Osteoblast (primary cell): Measurements from ENCODE around the gene CHST15. TPM values are rescaled to one million over a fixed set of nuclear protein-coding genes. Genes with fewer than 3 reads are reported as not detected.

Experiments
- DNase-seq: peaks from one replicate; pipeline ENCODE4 v3.0.0; 2011; ENCODE audit warnings: low spot score, mixed read lengths; ENCODE audit not compliant: insufficient read length; ENCODE audit errors: missing footprints
- H2AFZ ChIP-seq: 2 replicates; pipeline ENCODE4 v1.6.0; 2011; ENCODE audit warnings: mild to moderate bottlenecking, low read length
- H3K27ac ChIP-seq: 2 replicates; pipeline ENCODE4 v1.5.1; 2011; ENCODE audit warnings: mild to moderate bottlenecking, low read depth, low read length, moderate library complexity
- H3K27me3 ChIP-seq: 2 replicates; pipeline ENCODE4 v1.6.0; 2012; ENCODE audit warnings: mild to moderate bottlenecking, control low read depth, inconsistent platforms, low read length, moderate library complexity; ENCODE audit not compliant: insufficient read depth
- H3K36me3 ChIP-seq: 2 replicates; pipeline ENCODE4 v1.5.1; 2011; ENCODE audit warnings: mild to moderate bottlenecking, low read length, control low read depth, moderate library complexity; ENCODE audit not compliant: insufficient read depth
- H3K4me1 ChIP-seq: 2 replicates; pipeline ENCODE4 v1.5.1; 2011; ENCODE audit warnings: mild to moderate bottlenecking, low read length, control low read depth, moderate library complexity; ENCODE audit not compliant: insufficient read depth
- H3K4me2 ChIP-seq: 2 replicates; pipeline ENCODE4 v1.6.0; 2011; ENCODE audit warnings: mild to moderate bottlenecking, low read length; ENCODE audit not compliant: insufficient read depth
- H3K4me3 ChIP-seq: fragments of 200-600 bp; sonication (generic); 3 replicates; pipeline ENCODE4 v1.5.1; 2012; ENCODE audit warnings: mild to moderate bottlenecking, low read length, inconsistent platforms; ENCODE audit not compliant: insufficient read depth
- H3K79me2 ChIP-seq: 2 replicates; pipeline ENCODE4 v1.6.0; 2012; ENCODE audit warnings: mild to moderate bottlenecking, low read length, control low read depth, inconsistent platforms; ENCODE audit not compliant: insufficient read depth
- H3K9me3 ChIP-seq: 2 replicates; pipeline ENCODE4 v1.5.1; 2011; ENCODE audit warnings: low read depth, low read length, control low read depth
- H4K20me1 ChIP-seq: 2 replicates; pipeline ENCODE4 v1.6.0; 2012; ENCODE audit warnings: mild to moderate bottlenecking, low read length, control low read depth; ENCODE audit not compliant: insufficient read depth
- total RNA-seq: library from RNA; depleted of rRNA; stranded (reverse); fragments of >200 nt; gene quantifications from 2 replicates; pipeline ENCODE4 v1.2.3, GENCODE V29; 2012
- TF ChIP-seq, protein P1 (sequence below): IDR thresholded peaks from 2 replicates; pipeline ENCODE4 v1.5.1; 2011; ENCODE audit warnings: mild to moderate bottlenecking, low read depth, low read length, moderate library complexity; ENCODE audit errors: extremely low read depth

Gene CHST15
- total RNA-seq, 1 donor: 22.8 TPM

DNA sequence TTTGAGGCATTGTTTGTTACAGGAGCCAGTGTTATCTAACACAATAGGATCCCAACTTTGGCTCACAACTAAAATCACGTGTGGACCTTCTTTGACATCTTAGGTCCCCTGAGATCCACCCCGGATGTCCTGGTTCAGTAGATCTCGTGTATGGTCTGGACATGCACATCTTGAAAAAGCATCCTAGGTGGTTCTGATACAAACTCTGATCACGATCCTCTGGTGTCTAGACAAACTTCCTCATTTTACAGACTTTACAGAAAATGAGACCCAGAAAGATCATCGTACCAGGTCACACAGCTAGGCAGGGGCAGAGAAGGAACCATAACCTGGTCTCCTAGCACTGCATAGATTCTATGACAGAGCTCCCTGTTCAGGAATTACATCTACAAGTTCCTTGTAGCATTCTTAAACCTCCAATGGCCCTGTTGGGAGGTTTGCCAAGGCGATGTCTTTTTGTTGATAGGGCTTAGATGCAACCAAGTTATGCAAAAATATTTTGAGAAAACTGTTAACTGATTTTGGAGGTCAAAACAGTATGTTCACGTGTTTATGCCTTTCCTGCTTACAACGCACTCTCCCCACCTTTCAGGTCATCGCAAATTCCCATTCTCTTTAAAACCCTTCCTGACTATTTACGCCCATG, 30.8 kb upstream of the CHST15 start:
- Histone ChIP-seq H3K27ac (no peak overlapping the region), H3K79me2 (no peaks in the 10 kb centered on the region), H3K9me3 (no peaks in the 10 kb centered on the region), H3K27me3 (no peaks in the 10 kb centered on the region), H3K4me2 (no peak overlapping the region), H2AFZ (no peak overlapping the region), H3K4me3 (no peak overlapping the region), H4K20me1 (no peaks in the 10 kb centered on the region), H3K4me1 (peaks cover 4% of the 10 kb centered on the region), H3K36me3 (no peaks in the 10 kb centered on the region)
- peak; percentile 71 for DNase-seq
- TF ChIP-seq, protein P1, sequence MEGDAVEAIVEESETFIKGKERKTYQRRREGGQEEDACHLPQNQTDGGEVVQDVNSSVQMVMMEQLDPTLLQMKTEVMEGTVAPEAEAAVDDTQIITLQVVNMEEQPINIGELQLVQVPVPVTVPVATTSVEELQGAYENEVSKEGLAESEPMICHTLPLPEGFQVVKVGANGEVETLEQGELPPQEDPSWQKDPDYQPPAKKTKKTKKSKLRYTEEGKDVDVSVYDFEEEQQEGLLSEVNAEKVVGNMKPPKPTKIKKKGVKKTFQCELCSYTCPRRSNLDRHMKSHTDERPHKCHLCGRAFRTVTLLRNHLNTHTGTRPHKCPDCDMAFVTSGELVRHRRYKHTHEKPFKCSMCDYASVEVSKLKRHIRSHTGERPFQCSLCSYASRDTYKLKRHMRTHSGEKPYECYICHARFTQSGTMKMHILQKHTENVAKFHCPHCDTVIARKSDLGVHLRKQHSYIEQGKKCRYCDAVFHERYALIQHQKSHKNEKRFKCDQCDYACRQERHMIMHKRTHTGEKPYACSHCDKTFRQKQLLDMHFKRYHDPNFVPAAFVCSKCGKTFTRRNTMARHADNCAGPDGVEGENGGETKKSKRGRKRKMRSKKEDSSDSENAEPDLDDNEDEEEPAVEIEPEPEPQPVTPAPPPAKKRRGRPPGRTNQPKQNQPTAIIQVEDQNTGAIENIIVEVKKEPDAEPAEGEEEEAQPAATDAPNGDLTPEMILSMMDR: no peak

DNA sequence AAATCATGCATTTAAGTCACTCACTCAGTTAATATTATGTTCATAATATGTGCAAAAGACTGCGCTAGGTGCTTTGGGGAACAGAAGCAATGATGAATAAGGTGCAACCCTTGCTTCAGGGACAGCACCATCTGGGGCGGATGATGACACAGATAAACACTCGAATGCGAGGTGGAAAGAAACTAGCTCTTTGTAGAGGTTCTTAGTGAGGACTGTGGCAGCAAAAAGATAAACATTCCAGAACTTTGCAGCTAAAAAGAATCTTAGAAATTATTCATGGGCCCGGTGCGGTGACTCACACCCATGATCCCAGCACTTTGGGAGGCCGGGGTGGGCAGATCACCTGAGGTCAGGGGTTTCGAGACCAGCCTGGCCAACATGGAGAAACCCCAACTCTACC, 29.8 kb upstream of the CHST15 start:
- no peaks in the 10 kb centered on the region for H3K27me3 ChIP-seq
- no peak overlapping the region for H3K4me3 ChIP-seq
- TF ChIP-seq, protein P1: no peak
- peaks cover 4% of the 10 kb centered on the region for H3K4me1 ChIP-seq
- no peaks in the 10 kb centered on the region for H3K36me3 ChIP-seq
- no peaks in the 10 kb centered on the region for H3K9me3 ChIP-seq
- no peaks in the 10 kb centered on the region for H4K20me1 ChIP-seq
- H3K27ac ChIP-seq: no peak overlapping the region
- H2AFZ ChIP-seq: no peak overlapping the region
- no peak overlapping the region for H3K4me2 ChIP-seq
- no peak for DNase-seq
- H3K79me2 ChIP-seq: no peaks in the 10 kb centered on the region

DNA sequence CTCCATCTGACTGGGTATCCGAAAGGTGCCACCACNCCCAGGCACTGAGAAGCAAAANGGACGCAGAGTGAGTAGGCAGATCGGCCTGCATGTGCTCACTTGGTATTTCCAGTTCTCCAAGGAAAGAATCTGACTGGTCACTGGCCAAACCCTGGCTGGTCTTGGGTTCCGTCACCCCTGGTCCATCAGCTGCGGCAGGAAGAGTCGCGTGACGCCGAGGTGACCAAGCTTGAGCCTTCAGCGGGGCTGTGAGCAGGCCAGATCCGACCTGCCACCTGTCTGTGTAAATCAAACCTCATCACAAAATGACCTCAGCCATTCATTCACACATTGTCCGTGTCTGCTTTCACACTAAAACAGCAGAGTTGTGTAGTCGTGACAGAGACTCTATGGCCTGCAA, 28.8 kb upstream of the CHST15 start:
- DNase-seq: no peak

DNA sequence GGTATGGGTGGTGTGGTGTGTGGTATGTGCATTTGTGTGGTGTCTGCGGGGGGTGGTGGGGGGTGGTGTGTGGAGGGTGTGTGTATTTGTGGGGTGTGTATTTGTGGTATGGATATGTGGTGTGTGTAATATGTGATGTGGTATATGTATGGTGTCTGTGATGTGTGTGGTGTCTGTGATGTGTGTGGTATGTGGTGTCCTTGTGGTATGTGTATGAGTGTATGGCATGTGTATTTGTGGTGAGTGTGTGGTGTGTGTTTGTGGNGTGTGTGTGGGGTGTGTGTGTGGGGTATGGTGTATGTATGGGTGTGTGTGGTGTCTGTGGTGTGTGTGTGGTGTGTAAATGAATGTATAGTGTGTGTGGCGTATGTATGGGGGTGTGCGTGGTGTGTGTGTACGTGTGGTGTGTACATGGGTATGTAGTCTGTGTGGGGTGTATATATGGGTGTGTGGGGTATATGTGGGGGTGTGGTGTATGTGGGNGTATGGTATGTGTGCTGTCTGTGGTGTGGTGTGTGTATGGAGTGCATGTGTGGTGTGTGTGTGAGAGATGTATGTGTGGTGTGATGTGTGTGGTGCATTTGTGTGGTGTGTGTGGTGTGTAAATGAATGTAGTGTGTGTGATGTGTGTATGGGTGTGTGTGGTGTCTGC, 27.1 kb upstream of the CHST15 start:
- H3K27me3 ChIP-seq: no peaks in the 10 kb centered on the region
- no peaks in the 10 kb centered on the region for H3K36me3 ChIP-seq
- H3K4me2 ChIP-seq: no peak overlapping the region
- H2AFZ ChIP-seq: no peak overlapping the region
- no peak overlapping the region for H3K27ac ChIP-seq
- H4K20me1 ChIP-seq: no peaks in the 10 kb centered on the region
- DNase-seq: no peak
- H3K4me3 ChIP-seq: no peak overlapping the region
- no peaks in the 10 kb centered on the region for H3K79me2 ChIP-seq
- H3K9me3 ChIP-seq: no peaks in the 10 kb centered on the region
- H3K4me1 ChIP-seq: peaks cover 4% of the 10 kb centered on the region
- TF ChIP-seq, protein P1: no peak

More for the DNA sequence above, 28.8 kb upstream of the CHST15 start:
- peaks cover 4% of the 10 kb centered on the region for H3K4me1 ChIP-seq
- H3K9me3 ChIP-seq: no peaks in the 10 kb centered on the region
- no peak overlapping the region for H3K27ac ChIP-seq
- TF ChIP-seq, protein P1: no peak
- no peaks in the 10 kb centered on the region for H3K79me2 ChIP-seq
- no peaks in the 10 kb centered on the region for H4K20me1 ChIP-seq
- no peak overlapping the region for H3K4me2 ChIP-seq
- H2AFZ ChIP-seq: no peak overlapping the region
- no peaks in the 10 kb centered on the region for H3K27me3 ChIP-seq
- no peak overlapping the region for H3K4me3 ChIP-seq
- H3K36me3 ChIP-seq: no peaks in the 10 kb centered on the region
